Measurements from ENCODE around the gene BDKRB2.
A peak's percentile ranks its signal among the peaks of the same experiment; 100 is the strongest.

BDKRB2 gene

GRCh38 chr14:96204151-96205058, at the start of gene BDKRB2:
Gene BDKRB2, plus strand, starts transcription at chr14:96204839. Its CDS starts 32,269 bp downstream, at chr14:96237108.
- Histone ChIP-seq H3K9me3 (ENCODE audit: low read length) (no peaks in the 10 kb centered on the region), H3K27me3 (ENCODE audit: insufficient read depth, low read length) (peaks cover 48% of the 10 kb centered on the region)

DNA sequence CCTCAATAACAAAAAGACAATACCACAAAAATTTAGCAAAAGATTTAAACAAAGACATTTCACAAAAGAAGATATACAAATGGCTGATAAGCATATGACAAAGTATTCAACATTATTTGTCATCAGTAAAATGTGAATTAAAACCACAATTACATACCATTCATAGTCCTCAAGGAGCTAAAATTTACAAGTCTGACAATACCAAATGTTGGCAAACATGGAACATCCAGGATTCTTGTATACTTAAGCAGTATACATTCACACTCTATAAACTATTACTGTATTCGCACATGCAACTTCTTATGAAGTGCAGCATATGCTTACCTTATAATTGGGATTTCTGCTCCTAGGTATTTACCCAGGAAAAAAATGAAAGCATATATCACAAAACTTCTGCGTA, 49.7 kb upstream of the BDKRB2 start:
- no peak overlapping the region for H2AFZ ChIP-seq (ENCODE audit: low read depth, low read length)
- no peaks in the 10 kb centered on the region for H3K4me1 ChIP-seq (ENCODE audit: insufficient read depth, low read length)
- H3K27me3 ChIP-seq (ENCODE audit: insufficient read depth, low read length), result peaks cover 2% of the 10 kb centered on the region
- H3K9me3 ChIP-seq (ENCODE audit: low read length), result no peaks in the 10 kb centered on the region
- no peaks in the 10 kb centered on the region for H3K36me3 ChIP-seq (ENCODE audit: insufficient read depth, low read length)
- H3K4me3 ChIP-seq (ENCODE audit: low read length), result no peak overlapping the region

More at GRCh38 chr14:96204151-96205058, at the start of gene BDKRB2:
- Histone ChIP-seq H2AFZ (ENCODE audit: low read depth, low read length) (peak within 1 kb of the TSS; percentile 53), H3K4me3 (ENCODE audit: low read length) (peak within 1 kb of the TSS; percentile 10), H3K36me3 (ENCODE audit: insufficient read depth, low read length) (no peaks in the 10 kb centered on the region), H3K4me1 (ENCODE audit: insufficient read depth, low read length) (peaks cover 10% of the 10 kb centered on the region)

DNA sequence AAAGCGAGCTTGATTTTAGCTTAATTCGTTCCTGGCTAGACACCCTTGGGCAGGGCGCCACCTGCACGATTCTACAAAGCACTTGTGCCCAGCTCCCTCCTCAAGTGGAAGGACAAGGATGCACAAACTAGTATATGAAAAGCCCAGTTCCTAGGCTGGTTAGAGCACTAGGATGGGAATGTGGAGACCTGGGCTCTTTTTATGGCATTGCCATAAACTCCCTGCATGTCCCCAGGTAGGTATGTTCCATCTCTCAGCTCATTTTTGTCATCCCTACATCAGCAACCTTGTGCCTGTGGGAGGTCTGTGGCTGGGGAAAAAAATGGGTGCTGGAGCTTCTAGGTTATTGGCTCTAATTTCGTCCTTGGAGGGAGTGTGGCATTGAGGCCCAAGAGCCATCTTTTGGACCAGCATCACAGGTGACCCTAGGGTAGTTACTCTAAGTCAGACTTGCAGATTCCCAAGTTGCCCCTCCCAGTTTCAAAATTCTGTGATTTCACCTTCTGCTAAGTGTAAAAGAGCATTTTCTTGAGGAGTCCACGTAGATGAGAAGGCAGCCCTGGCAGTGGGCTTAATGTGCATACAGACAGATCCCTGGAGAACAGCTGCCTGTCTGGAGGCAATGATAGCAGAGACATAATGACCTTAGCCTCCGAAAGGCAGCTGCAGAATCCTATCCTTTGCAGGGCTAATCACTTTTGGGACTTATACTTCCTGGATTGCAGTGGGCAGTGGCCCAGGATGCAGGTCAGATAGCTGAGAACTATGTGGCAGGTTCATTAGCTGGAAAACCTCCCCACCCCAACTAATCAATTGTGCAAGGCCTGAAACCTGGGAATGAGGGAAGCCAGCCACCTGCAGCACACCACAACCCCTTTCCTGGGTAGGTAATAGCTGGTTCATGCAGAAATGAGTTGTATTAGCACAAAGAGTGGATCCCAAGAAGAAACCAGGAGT, 47.6 kb upstream of the BDKRB2 start:
- Histone ChIP-seq H3K27me3 (ENCODE audit: insufficient read depth, low read length) (no peaks in the 10 kb centered on the region), H3K36me3 (ENCODE audit: insufficient read depth, low read length) (no peaks in the 10 kb centered on the region), H3K4me3 (ENCODE audit: low read length) (no peak overlapping the region), H2AFZ (ENCODE audit: low read depth, low read length) (no peak overlapping the region), H3K9me3 (ENCODE audit: low read length) (no peaks in the 10 kb centered on the region), H3K4me1 (ENCODE audit: insufficient read depth, low read length) (no peaks in the 10 kb centered on the region)

DNA sequence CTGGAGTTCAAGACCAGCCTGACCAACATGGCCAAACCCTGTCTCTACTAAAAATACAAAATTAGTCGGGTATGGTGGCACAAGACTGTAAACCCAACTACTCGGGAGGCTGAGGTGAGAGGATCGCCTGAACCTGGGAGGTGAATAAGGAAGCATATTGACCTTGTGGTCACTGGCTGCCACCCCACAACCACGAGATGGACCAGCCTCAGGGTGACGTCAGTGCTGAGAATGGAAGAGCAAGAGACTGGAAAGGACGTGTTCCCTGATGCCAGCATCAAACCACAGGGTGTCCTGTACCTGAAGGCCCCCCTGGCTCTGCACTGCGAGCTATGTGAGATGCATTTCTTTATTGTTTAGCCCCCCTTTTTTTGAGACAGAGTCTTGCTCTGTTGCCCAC, 45.9 kb upstream of the BDKRB2 start:
- H3K36me3 ChIP-seq (ENCODE audit: insufficient read depth, low read length), result no peaks in the 10 kb centered on the region
- H3K4me3 ChIP-seq (ENCODE audit: low read length), result no peak overlapping the region
- peaks cover 3% of the 10 kb centered on the region for H3K27me3 ChIP-seq (ENCODE audit: insufficient read depth, low read length)
- no peak overlapping the region for H2AFZ ChIP-seq (ENCODE audit: low read depth, low read length)
- no peaks in the 10 kb centered on the region for H3K4me1 ChIP-seq (ENCODE audit: insufficient read depth, low read length)
- H3K9me3 ChIP-seq (ENCODE audit: low read length), result no peaks in the 10 kb centered on the region

DNA sequence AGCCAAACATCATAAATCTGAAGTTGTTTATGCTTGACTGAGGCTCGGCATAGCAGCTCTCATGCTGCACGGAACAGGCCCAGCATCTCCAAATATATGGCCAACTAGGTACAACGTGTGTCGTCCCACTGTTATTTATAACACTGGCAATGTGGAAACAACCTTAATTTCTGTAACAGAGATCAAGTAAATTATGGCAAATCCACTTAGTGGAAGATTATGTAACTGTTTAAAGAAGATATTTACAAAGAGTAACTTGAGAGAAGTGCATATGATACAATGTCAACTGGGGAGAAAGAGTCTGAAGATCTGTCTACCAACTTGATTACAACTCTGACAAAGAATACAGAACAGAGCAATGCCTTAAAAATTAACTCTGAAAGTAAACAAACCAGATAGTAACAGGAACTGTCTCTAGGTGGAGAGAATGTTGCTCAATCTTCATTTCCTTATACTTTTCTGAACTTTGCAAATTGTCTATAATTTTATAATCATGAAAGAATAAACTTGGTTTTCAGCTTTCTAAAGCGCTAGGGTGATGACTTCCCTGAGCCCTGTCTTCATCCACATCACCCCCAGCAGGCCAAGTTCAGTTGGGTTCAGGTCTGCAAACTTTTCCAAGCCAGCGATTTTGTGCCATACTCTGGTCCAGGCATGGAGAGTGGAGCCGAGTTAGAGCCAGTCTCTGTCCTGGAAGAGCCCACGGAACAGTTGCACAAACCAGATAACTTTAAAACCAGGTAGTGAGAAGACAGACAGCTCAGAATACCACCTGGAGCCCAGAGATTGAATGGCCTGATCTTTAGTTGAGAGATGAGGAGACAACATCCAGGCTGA, 44.3 kb upstream of the BDKRB2 start:
- Histone ChIP-seq H3K36me3 (ENCODE audit: insufficient read depth, low read length) (no peaks in the 10 kb centered on the region), H3K4me3 (ENCODE audit: low read length) (no peak overlapping the region), H2AFZ (ENCODE audit: low read depth, low read length) (no peak overlapping the region), H3K9me3 (ENCODE audit: low read length) (no peaks in the 10 kb centered on the region), H3K27me3 (ENCODE audit: insufficient read depth, low read length) (peaks cover 3% of the 10 kb centered on the region), H3K4me1 (ENCODE audit: insufficient read depth, low read length) (no peaks in the 10 kb centered on the region)

DNA sequence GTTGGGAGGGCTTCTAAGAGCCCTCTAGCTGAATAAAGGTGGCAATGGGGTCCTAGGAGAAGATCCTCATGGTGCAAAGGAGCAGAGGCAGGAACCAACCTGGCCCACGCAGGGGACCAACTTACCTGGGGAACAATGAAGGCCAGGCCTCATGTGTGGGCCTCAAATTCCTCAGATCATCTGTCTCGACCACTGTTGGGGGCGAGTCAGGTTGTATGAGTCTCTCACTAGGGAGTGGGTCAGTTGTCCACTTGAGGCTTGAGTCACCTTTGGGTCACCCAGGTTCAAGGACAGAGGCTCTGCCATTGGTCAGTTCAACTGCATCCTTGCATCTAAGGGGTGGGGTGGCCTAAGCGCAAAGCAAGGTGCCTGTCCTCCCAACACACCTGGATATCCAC, 43.7 kb upstream of the BDKRB2 start:
- H3K36me3 ChIP-seq (ENCODE audit: insufficient read depth, low read length), result no peaks in the 10 kb centered on the region
- H3K4me1 ChIP-seq (ENCODE audit: insufficient read depth, low read length), result no peaks in the 10 kb centered on the region
- no peak overlapping the region for H2AFZ ChIP-seq (ENCODE audit: low read depth, low read length)
- no peaks in the 10 kb centered on the region for H3K9me3 ChIP-seq (ENCODE audit: low read length)
- H3K4me3 ChIP-seq (ENCODE audit: low read length), result no peak overlapping the region
- peaks cover 3% of the 10 kb centered on the region for H3K27me3 ChIP-seq (ENCODE audit: insufficient read depth, low read length)

- no peaks in the 10 kb centered on the region for H3K4me1 ChIP-seq (ENCODE audit: insufficient read depth, low read length)
- no peaks in the 10 kb centered on the region for H3K36me3 ChIP-seq (ENCODE audit: insufficient read depth, low read length)
- peaks cover 3% of the 10 kb centered on the region for H3K27me3 ChIP-seq (ENCODE audit: insufficient read depth, low read length)
- no peaks in the 10 kb centered on the region for H3K9me3 ChIP-seq (ENCODE audit: low read length)
- H2AFZ ChIP-seq (ENCODE audit: low read depth, low read length), result no peak overlapping the region
- H3K4me3 ChIP-seq (ENCODE audit: low read length), result no peak overlapping the region
Observed at GRCh38 chr14:96161636-96162035, 43.0 kb upstream of the BDKRB2 start.

DNA sequence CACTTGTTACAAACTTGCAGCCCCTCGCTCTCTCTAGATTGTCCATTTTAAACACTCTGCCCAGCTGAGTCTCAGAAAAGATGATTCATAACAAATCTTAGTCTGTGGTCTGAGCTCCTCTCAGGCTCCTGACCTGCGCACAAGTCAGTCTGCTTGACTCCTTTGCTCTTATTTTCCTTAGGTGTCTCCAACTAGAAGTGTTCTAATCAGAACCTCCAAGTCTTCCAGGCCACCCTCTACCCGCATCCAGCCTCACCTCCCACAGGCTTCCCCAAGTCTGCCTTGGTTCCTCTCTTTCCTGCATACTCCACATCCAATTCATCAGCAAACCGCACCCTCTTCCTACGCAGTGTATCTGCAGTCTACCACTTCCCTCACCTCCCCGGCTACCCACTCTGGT, 42.4 kb upstream of the BDKRB2 start:
- no peaks in the 10 kb centered on the region for H3K9me3 ChIP-seq (ENCODE audit: low read length)
- H3K36me3 ChIP-seq (ENCODE audit: insufficient read depth, low read length), result no peaks in the 10 kb centered on the region
- H3K27me3 ChIP-seq (ENCODE audit: insufficient read depth, low read length), result peaks cover 3% of the 10 kb centered on the region
- H3K4me3 ChIP-seq (ENCODE audit: low read length), result no peak overlapping the region
- H3K4me1 ChIP-seq (ENCODE audit: insufficient read depth, low read length), result no peaks in the 10 kb centered on the region
- no peak overlapping the region for H2AFZ ChIP-seq (ENCODE audit: low read depth, low read length)

- no peak overlapping the region for H2AFZ ChIP-seq (ENCODE audit: low read depth, low read length)
- H3K4me1 ChIP-seq (ENCODE audit: insufficient read depth, low read length), result no peaks in the 10 kb centered on the region
- no peaks in the 10 kb centered on the region for H3K36me3 ChIP-seq (ENCODE audit: insufficient read depth, low read length)
- H3K27me3 ChIP-seq (ENCODE audit: insufficient read depth, low read length), result peaks cover 3% of the 10 kb centered on the region
- no peaks in the 10 kb centered on the region for H3K9me3 ChIP-seq (ENCODE audit: low read length)
- no peak overlapping the region for H3K4me3 ChIP-seq (ENCODE audit: low read length)
Observed at GRCh38 chr14:96162741-96163140, 41.9 kb upstream of the BDKRB2 start.

DNA sequence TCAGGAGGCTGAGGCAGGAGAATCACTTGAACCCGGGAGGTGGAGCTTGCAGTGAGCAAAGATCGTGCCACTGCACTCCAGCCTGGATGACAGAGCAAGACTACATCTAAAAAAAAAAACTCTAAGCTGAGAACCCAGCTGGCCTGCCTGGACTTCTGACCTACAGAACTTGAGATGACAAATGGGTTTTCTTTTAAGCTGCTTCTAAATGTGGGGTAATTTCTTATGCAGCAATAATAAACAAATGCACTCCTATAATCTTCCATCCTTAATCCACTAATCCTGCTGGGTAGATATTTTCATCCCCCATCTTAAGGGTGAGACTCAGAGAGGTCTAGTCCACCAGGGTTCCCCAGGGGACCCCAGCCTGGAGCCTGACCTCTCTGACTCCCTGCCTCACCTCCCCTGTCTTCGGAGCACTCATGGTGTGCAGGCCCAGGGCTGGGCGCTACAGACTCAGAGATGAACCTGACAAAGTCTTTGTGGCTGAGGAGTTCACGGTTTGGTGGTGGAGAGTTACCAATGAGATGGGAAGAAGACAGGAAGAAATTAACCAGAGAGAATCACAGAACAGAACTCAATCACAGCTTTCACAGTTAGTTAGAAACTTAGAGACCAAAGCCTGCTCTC, 39.7 kb upstream of the BDKRB2 start:
- H3K9me3 ChIP-seq (ENCODE audit: low read length), result no peaks in the 10 kb centered on the region

DNA sequence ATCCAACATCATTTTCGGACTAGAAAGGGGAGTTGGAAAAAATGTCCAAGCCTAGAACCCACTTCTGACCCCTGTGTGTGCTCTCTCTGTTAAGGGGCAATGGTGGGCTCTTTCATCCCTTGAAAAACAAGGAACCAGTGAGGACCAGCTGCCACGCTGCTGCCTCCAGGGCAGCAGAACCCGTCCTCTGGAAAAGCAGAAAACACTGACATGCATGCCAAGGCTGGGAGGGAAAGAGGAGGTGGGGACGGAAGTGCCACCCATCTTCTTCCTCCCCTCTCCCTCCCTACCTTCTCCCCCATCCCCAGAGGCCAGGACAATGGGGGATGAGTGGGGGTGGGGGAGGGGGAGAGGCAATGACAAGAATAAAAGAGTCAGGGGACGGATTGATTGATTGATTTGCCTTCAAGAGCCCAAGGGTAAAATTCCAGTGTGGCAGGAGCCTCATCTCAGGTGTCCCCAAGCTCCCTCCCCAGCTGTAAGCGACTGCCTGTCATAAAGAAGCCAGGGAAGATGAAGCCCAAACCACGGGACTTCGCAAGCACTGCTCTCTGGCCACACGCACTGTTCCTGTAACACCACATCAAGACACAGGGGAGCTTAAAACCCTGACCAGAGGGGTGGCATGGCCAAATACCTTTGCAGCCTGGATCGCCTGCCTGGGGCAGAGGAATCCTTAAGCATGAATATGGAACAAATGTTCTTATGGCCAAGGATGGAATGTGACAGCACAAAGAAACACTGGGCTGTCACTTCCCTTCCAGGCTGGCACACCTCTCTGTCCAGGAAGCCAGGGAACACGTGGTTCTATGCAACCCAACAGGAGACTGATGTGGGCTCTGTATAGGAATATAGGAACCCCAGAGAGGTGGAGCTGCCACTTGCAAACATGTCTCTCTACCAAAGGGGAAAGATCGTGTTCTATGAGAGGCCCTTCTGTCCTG, 38.9 kb upstream of the BDKRB2 start:
- Histone ChIP-seq H3K4me1 (ENCODE audit: insufficient read depth, low read length) (no peaks in the 10 kb centered on the region), H2AFZ (ENCODE audit: low read depth, low read length) (no peak overlapping the region), H3K9me3 (ENCODE audit: low read length) (no peaks in the 10 kb centered on the region), H3K27me3 (ENCODE audit: insufficient read depth, low read length) (peaks cover 3% of the 10 kb centered on the region), H3K36me3 (ENCODE audit: insufficient read depth, low read length) (no peaks in the 10 kb centered on the region), H3K4me3 (ENCODE audit: low read length) (no peak overlapping the region)

More for the DNA sequence above, 39.7 kb upstream of the BDKRB2 start:
- peaks cover 3% of the 10 kb centered on the region for H3K27me3 ChIP-seq (ENCODE audit: insufficient read depth, low read length)
- H3K36me3 ChIP-seq (ENCODE audit: insufficient read depth, low read length), result no peaks in the 10 kb centered on the region
- no peak overlapping the region for H2AFZ ChIP-seq (ENCODE audit: low read depth, low read length)
- H3K4me3 ChIP-seq (ENCODE audit: low read length), result no peak overlapping the region
- H3K4me1 ChIP-seq (ENCODE audit: insufficient read depth, low read length), result no peaks in the 10 kb centered on the region

Measured in neuron (in vitro differentiated cells).